Glomerular visceral epithelial cell (primary cell): ENCODE results near the gene AGBL3.
"Not testable (repeated sequence)": the region's sequence is repeated elsewhere in the genome, so short reads cannot be mapped to it uniquely, and the experiment has no call there.

ENCODE experiments used
- DNase-seq: peaks from one replicate; pipeline ENCODE4 v3.0.0-alpha.2; 2016; ENCODE audit errors: extremely low spot score

Gene AGBL3

GRCh38 chr7:135168489-135169140 lies 182.3 kb downstream of the AGBL3 start:
- no peak for DNase-seq

GRCh38 chr7:135169141-135169963 lies 183.0 kb downstream of the AGBL3 start:
- peak; percentile 60 for DNase-seq

DNA sequence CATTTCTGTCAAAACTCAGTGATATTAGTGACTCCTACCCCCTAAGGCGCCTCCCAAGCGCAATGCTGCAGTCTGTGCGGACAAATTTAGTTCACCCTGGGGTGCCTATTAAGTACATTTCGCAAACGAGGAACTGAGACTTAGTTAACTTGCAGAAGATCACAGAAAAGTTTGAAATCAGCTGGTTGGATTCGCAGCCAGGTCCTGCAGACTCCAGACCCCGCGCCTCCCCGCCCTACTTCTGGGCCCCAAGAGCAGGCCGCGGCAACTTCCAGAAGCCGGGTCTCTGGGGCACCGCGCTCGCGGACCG lies 183.6 kb downstream of the AGBL3 start:
- DNase-seq = no peak

- DNase-seq = peak; percentile 96
These were observed 184.1 kb downstream of the AGBL3 start, which contains the start of gene CYREN for GRCh38 chr7:135170274-135170997. Gene CYREN, minus strand, starts transcription at chr7:135170707. Its CDS starts 1,785 bp downstream, at chr7:135168922.

DNA sequence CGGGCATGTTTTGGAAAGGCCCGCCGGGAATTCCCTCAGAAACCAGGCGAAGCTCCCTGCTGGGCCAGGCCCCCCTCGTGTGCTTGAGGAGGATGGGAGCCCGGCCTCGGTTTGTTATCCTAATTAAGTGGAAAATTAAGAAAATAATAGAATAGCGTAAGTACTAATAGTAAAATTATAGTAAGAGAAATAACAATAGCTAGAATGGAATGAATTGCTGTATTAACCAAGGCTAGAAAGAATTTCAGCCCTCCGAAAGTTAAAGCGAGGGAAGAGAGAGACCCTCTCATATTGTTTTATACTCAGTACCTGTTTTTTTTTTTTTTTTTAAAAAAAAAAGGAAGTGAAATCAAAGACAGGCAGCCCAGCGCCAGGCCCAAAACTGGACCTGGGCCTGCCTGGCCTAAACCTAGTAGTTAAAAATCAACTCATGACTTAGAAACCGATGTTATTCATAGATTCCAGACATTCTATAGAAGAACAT lies 184.7 kb downstream of the AGBL3 start:
- DNase-seq = peak; percentile 42

DNA sequence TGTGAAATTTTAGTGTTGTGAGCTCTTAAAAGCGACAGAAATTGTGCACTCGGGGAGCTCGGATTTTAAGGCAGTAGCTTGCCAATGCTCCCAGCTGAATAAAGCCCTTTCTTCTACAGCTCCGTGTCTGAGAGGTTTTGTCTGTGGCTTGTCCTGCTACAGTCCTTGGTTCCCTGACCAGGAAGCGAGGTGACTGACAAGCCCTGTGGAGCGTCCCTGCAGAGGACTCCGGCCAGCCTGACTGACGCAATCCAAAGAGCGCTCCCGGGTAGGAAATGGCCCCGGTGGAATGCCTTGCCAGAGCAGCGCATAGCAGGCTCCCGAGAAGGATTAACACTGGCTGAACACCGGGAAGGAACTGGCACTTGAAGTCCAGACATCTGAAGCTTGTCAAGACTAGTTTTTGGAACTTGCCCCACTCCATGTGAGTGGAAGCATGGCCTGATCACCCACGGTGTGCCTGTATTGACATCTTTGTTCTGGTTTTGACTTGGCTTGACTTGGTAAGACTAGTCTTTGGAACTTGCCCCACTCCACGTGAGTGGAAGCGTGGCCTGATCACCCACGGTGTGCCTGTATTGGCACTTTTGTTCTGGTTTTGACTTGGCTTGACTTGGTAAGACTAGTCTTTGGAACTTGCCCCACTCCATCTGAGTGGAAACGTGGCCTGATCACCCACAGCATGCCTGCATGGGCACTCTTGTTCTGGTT lies 185.4 kb downstream of the AGBL3 start:
- DNase-seq = peak; percentile 84

DNA sequence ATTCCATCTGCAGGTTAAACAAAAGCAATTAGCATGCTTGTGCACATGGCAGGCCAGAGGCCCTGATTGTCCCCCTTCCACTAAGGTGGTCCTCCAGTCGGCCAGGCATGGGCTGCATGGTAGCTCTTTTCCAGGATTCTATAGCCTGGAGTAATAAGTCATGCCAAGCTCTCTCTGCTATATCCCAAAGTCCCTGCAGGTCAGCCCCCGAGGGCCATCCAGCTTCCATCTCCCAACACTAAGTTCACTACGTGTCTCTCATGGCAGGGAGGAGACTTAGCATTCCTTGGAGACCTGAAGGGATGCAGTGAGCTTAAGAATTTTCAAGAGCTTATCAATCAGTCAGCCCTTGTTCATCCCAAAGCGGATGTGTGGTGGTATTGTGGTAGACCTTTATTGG lies 187.6 kb downstream of the AGBL3 start:
- DNase-seq = not testable (repeated sequence)

GRCh38 chr7:135174941-135175340 lies 188.6 kb downstream of the AGBL3 start:
- no peak for DNase-seq

- no peak for DNase-seq
These were observed 189.6 kb downstream of the AGBL3 start for GRCh38 chr7:135175931-135176330.

DNA sequence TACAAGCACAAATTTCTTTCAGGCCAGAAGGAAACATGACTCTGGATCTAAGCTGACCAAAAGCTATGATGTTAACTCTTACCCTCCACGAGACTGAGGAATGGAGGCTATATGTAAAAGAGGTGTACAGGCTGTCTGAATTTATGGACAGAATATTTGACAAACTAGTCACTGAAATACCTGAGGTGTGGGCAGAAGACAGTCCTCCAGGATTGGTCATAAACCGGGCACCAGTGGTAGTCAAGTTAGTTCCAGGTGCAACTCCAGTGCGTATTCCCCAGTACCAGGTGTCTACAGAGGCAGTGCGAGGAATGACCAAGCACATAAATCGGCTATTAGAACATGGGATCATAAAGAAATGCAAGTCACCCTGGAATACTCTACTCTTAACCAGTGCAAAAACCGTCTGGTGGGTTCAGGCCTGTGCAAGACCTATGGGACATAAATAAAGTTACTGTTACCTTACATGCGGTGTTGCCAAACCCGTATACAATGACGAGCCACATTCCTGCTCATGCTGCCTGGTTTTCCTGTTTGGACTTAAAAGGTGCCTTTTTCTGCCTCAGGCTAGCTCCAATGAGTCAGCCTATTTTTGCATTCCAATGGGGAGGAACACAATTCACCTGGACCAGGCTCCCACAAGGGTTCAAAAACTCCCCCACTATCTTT lies 190.9 kb downstream of the AGBL3 start:
- DNase-seq = peak; percentile 24

DNA sequence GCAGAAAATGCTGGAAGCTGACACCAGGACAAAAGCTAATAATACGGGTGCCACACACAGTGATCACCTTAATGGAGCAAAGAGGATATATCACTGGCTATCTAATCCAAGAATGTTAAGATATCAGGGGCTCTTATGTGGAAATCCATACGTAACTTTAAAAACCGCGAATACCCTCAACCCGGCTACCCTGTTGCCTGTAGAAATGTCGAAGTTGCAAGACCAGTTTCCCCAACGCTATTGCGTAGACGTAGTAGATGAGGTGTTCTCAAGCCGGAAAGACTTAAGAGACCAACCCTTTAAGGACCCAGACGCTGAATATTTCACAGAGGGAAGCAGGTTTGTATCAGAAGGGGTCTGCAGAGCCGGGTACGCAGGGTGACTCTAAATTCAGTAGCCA lies 192.1 kb downstream of the AGBL3 start:
- DNase-seq = no peak

DNA sequence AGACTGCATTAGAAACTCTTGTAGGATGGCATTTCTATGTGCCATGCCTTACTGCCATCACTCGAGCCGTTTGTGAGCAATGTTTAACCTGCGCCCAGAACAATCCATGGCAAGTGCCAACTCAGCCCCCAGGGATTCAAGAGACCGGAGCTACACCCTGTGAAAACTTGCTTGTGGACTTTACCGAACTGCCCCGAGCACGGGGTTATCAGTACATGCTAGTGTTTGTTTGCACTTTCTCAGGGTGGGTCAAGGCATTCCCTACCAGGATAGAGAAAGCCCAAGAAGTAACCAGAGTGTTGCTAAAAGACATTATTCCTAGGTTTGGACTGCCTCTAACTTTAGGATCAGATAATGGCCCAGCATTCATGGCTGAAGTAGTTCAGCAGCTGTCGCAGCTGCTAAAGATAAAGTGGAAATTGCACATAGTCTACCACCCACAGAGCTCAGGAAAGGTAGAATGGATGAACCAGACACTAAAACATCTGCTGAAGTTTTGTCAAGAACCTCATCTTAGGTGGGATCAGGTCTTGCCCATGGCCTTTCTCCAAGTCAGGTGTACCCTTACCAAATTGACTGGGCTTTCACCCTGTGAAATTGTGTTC lies 193.1 kb downstream of the AGBL3 start:
- DNase-seq = no peak

DNA sequence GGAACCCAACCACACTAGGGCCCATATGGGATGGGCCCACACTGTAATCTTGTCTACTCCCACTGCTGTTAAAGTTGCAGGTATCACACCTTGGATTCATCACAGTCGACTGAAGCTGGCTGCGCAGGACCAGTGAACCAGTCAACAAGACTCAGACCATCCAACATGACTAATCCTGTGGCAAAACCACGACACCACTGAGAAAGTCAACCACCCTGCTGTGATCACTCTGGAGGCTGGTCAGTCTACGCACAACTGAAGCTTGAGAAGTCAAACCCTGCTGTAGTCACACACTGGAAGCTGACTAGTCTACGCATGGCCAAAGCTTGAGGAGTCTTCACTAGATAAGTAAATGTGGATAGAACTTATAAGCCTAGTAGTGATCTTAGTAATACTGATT lies 193.8 kb downstream of the AGBL3 start:
- DNase-seq = peak; percentile 45

DNA sequence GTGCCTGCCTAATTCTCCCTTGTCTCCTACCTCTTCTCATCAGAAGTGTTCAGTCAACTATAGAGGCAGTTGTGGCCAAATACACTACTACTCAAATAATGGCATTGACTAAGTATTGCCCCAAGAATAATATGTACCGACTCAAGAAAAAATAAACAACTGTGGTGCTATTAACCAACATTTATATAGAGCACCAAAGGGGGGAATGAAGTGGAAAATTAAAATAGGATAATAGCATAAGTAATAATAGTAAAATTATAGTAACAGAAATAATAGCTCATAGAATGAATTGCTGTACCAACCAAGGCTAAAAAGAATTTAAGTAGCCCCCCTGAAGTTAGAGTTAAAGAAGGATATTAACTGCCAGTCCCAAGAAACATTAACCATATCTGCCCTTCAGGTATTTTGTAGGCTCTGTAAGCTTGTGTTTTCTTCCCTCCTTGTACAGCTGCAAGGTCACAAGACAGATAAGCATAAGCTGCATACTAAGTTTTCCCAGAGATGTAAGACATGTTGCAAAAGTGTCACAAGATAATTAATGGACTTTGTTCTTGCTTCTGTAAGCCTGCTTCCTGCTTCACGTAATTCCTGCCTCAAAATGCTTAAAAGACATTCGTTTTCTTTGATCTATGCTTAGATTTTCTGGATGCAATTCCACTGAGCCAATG lies 195.1 kb downstream of the AGBL3 start:
- no peak for DNase-seq

GRCh38 chr7:135181929-135182678 lies 195.8 kb downstream of the AGBL3 start:
- DNase-seq = no peak

DNA sequence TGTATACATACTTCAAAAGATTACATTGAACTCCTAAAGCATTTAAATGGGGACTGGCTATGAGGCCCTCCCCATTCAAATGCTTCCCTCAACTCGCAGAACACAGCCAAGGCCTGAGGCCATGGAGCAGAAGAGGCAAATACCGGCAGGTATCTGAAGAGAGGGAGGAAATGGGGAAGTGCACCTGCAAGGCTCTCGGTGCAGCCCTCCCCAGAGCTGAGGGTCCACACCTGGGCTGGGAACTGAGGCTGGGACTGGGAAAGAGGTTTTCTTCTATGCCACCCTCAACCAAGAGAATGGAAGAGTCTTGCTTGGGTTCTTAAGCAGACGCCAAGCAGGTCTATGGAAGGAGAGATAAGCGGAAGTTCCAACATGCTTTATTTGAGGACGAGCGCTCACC lies 197.2 kb downstream of the AGBL3 start:
- no peak for DNase-seq

GRCh38 chr7:135184254-135184841 lies 198.0 kb downstream of the AGBL3 start:
- DNase-seq = no peak
